HG02885 (cell line): ENCODE results near the gene RAI14.
"Not testable (repeated sequence)": the region's sequence is repeated elsewhere in the genome, so short reads cannot be mapped to it uniquely, and the experiment has no call there.

Experiments used
- ATAC-seq: cut with Tn5 transposase; IDR thresholded peaks from one replicate; pipeline ENCODE4 v1.9.1; 2021; ENCODE audit warnings: mild to moderate bottlenecking; ENCODE audit not compliant: unreplicated experiment, poor library complexity

Gene RAI14

DNA sequence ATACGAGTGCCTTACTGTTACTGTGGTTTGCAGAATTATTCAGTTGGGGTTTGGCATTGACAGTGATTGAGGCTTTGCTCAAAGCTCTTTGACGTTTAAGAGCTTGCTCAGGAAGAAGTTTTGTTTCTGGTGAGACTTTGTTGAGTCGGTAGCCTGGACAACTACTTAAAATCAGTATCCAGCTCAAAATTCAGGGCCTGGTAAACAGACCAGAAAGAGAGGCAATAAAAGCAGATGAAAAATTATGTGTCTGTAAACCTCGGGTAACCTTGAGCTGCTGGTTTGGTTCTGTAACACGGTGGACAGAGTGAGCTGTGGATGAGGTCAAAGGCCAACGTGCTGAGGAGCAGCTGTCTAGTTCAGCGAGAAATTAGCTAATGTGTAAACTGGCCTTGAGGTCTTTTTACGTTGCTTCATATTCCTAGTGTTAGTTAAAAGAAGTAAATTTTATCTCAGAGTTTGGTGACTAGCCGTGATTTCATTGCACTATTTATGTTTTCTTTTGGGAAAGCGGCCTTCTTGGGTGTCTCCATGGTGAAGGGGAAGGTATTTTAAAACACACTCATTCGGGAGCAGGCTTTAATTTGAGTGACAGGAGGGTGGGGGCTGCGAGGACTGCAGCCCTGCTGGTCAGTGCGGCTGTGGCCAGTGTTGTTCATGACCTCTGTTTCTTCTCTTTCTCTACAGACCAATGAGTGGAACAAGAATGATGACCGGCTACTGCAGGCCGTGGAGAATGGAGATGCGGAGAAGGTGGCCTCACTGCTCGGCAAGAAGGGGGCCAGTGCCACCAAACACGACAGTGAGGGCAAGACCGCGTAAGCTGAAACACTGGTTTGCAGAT, 100.9 kb downstream of the RAI14 start:
- ATAC-seq = no peak

DNA sequence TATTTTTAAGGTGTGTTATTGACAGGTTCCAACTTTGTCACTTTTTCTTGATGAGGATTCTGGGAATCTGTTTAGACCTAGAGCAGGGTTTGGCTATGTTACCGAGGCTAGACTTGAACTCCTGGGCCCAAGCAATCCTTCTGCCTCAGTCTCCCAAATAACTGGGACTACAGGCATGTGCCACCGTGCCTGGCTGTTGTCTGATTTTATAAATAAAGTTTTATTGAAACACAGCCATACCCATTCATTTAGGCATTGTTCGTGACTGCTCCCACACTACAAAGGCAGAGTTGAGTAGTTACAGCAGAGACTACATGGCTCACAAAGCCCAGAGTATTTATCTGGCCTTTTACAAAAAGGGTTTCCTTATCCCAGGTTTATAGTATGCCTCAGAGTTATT, 102.4 kb downstream of the RAI14 start:
- no peak for ATAC-seq

DNA sequence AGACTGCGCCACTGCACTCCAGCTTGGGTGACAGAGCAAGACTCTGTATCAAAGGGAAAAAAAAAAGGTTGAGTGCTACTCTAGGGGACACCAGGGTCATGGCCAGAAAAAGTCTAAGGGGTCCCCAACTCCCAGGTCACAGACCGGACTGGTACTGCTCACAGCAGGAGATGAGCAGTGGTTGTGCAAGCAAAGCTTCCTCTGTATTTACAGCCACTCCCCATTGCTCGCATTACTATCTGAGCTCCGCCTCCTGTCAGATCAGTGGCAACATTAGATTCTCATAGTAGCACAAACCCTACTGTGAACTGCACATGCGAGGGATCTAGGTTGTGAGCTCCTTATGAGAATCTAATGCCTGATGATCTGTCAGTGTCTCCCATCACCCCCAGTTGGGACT, 103.1 kb downstream of the RAI14 start:
- not testable (repeated sequence) for ATAC-seq

DNA sequence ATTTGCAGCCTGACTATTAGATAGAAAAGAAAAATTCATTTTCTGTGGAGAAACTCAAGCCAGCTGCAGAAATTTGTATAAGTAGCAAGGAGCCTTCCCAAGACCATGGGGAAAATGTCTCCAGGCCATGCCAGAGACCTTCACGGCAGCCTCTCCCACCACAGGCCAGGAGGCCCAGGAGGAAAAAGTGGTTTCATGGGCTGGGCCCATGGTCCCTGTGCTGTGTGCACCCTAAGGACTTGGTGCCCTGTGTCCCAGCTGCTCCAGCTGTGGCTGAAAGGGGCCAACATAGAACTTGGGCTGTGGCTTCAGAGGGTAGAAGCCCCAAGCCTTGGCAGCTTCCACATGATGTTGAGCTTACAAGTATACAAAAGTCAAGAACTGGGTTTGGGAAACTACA, 109.5 kb downstream of the RAI14 start:
- no peak for ATAC-seq

DNA sequence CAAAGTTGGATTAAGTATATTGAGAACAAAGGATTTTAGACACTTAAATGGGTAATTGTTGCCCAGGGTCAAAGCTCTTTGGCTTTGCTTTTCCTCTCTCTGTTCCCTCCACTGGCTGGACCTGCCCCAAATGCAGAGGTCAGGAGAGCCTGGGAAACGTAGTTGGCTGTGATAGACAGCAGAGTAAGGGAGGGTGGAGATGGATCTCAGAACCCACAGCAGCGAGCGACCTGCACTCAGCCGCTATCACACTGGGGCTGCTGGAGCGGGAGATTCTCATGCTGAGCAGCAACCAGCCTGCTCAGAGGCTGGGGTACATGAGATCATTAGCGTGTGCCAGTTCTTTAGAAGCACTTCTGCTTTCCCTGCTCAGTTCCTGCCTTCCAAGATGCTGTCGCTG, 111.1 kb downstream of the RAI14 start:
- no peak for ATAC-seq

DNA sequence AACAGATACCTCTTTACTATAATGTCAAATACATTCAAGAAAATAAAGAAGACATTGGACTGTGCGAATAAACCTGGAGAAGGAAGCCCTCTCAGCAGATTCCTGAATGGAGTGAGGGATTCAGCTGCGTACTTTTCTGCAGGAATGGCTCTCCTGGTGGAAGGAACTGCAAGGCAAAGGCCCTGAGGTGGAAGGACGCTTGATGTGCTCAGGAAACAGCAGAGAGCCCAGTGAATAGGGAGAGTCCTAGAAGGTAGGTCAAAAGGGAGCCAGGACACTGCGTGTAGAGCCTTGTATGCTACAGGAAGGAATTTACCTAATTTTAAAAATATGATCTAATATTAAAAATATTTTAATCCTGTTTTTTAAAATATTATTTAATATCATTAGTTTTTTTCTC, 114.4 kb downstream of the RAI14 start:
- ATAC-seq = no peak

DNA sequence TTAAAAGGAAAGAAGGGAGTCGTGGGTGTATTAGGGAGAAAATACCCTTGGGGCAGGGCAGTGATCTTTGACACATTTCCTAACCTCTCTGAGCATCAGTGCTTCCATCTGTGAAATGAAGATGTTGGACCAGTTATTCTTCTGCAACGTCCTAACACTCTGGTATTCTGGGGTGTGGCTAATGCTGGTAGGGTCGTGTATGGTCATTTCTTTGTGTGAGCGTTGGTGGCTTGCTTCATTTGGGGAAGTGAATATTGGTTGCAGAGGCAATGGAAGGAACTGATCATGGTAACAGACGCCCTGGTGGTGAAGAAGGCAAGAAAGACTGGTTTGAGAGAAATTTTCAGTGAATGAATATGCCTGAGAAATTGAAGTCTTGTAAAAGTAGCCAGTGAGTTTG, 114.9 kb downstream of the RAI14 start:
- no peak for ATAC-seq

DNA sequence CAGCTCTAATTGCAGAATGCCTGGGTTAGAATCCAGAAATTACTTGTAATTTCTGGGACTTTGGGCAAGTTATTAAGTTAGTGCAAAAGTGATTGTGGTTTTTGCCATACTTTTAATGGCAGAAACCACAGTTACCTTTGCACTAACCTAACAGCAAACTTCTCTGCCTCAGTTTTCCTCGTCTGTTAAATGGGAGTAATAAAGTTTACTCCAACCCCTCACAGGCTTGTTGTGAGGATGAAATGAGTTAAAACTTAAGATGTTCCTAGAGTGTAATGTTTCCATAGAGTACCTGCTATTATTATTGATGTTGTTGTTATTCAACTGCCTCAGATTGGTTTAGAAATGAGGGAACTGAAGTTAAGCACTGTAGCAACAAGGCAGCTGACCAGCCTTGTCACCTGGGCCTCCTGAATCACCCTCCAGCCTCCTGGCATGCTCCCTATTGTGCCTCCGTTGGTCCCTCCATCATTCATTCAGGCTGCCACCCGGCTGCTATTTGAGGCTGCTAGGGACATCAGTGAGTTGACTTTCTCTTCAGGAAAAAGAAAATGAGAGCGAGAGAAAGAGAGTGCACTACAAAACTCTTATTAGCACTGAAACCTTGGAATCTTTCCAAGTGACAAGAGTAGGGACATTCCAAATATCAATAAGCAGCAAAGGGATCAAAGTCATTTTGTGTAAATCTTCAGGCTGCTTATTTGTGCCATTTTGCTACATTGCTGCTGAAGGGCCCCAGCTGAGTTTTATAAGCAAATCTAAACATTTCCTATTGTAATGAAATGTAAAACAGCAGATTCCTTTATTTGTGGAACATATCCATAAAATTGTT, 116.4 kb downstream of the RAI14 start:
- no peak for ATAC-seq

DNA sequence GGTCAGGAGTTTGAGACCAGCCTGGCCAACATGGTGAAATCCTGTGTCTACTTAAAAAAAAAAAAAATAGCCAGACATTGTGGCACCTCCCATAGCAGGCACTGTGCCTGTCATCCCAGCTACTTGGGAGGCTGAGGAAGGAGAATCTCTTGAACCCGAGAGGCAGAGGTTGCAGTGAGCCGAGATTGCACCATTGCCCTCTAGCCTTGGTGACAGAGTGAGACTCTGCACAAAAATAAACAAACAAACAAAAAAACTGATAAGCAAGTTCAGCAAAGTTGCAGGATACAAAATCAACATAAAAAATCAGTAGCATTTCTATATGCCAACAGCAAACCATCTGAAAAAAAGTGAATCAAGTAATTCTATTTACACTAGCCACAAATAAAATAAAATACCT, 118.0 kb downstream of the RAI14 start:
- ATAC-seq = no peak

DNA sequence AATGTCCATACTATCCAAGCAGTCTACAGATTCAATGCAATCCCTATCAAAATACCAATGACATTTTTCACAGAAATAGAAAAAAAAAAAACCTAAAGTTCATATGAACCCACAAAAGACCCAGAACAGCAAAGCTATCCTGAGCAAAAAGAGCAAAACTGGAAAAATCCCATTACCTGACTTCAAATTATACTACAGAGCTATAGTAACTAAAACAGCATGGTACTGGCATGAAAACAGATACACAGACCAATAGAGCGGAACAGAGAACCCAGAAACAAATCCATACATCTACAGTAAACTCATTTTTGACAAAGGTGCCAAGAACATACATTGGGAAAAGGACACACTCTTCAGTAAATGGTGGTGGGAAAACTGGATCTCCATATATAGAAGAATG, 118.5 kb downstream of the RAI14 start:
- not testable (repeated sequence) for ATAC-seq

DNA sequence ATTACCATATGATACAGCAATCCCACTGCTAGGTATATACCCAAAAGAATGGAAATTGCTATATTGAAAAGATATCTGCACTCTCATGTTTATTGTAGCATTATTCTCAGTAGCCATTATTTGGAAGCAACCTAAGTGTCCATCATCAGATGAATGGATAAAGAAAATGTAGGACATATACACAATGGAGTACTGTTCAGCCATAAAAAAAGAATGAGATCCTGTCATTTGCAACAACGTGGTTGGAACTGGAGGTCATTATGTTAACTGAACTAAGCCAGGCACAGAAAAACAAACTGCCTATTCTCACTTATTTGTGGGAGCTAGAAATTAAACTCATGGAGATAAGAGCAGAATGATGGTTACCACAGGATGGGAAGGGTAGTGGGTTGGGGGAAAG, 119.8 kb downstream of the RAI14 start:
- no peak for ATAC-seq

DNA sequence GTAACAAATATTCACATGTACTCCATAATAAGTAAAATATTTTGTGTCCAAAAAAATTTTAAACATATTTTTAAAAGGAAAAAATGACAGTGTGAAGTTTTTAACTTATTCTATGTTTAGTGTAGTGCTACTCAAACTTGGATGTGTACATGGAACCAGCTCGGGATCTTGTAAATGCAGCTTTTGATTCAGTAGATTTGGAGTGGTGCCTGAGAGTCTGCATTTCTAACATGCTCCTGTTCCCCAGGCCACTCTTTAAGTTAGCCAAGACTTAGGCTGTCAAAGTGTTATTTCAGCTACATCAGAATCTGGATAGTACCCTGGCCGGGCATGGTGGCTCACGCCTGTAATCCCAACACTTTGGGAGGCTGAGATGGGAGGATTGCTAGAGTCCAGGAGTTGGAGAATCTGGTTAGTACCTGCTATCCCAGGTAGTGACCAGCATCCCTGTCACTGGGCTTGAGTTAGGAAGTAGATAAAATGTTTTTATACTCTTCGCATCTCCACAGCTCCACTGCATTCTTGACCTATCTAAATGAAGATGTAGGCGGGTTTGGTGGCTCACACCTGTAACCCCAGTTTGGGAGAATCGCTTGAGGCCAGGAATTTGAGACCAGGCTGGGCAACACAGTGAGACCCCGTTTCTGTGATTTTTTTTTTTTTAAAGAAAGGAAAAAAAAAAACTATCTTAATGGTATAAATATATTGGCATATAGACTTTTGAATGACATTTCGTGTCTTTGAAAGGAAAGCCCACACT, 122.1 kb downstream of the RAI14 start:
- ATAC-seq = no peak

DNA sequence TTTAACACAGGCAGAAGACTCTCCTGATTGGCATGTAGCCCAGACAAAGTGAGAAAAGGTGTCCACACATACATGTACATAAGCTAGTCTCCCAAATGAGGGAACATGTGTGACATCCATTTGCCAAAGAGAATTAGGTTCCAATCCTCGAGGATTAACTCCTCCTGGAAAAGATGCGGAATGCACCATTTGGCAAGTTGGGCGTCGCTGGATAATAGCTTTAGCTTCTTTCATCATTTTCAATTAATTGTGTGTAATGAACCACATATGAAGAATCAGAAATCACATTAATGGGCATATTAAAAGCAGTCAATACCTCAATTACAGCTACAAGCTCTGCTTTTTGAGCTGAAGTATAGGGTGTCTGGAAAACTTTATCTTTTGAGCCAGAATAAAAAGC, 127.8 kb downstream of the RAI14 start:
- not testable (repeated sequence) for ATAC-seq

DNA sequence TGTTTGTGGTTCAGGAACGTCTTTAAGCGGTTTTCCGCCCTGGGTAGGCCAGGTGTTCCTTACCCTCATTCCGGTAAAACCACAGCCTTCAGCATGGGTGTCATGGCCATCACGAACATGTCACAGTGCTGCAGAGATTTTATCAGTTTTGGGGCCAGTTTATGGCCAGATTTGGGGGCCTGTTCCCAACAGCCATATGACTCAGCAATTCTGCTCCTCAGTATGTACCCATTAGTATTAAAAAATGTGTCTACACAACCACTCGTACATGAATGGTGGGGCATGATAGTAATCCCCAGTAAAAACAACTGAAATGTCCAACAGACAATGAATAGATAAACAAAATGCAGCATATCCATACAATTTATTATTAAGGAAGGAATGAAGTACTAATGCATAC, 130.9 kb downstream of the RAI14 start:
- ATAC-seq = no peak

DNA sequence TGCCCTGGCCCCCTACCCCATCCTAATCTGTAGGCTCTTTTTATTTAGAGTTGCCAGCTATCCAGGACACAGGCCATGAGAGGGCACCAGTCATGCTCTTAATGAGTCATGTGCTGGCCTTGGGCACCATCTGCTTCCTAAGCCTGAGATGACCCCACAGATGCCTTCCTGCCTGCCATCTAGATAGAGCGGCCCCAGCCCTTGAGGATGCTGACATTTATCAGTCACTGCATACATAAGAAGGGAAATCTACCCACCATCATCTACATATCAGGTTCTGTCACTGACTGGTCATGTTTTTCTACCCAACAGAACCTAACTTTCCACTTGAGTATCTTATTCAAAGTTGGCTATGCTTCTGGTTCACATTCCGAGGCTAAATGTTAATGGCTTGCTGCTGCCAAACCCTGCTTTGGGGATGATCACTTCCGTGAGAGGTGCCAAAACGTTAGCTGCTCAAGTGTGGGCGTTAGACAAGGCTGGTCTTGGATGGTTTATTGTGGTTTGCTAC, 132.9 kb downstream of the RAI14 start:
- no peak for ATAC-seq

DNA sequence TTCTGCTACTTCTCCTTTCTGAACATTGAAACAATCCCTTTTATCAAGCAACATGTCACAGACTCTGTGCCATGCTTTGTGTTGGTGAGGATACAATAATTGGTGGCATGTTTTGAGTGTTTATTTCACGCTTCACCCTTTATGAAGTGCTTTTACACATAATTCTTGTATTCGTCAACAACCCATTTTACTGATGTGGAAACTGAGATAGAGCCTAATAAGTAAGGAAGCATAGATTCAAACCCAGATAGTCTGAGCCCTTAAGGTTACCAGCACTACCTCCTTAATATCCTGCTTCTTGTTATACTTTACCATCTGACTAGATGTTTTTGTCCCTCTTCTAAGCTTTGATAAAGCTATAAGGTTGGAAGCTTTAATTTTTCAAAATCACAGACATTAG, 133.5 kb downstream of the RAI14 start:
- ATAC-seq = no peak

DNA sequence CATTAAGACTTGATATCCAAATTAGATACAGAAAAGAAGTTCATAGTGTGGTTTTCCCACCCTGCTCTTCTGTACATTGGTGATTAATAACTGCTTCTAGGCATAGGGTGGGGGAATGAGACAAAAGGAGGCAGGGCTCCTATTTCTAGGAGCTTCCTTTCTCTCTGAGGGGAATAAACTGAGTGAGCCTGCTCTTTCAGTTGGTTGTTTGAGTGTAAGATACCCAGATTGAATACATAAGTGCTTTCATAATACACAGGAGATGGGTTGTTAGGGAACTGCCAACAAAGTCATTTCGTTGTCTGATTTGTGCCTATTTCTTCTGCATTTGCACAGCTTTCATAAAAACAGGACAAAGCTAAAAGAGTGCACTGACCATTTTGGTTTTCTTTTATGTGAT, 133.9 kb downstream of the RAI14 start:
- ATAC-seq = no peak

DNA sequence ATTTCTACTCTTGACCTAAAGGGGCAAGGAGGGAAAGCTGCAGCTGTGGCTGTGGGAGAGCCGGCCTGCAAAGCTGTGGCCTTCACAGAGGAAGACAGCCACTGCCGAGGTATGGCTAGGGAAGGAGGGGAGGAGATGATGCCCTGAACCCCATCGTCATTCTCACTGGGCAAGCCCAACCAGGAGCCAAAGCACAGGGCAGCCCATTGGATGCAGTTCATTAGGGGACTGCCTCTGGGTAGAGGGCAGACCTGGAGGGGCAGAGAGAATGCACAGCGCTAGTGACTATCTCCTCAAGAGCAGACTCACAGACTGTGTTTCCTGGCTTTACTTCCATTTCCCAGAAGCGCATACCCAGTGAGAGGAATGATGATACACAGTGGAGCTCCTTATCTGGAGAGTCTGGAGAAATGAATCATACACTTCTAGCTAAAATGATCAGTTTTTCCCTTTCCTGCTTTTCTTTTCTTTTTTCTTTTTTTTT, 135.7 kb downstream of the RAI14 start:
- ATAC-seq = no peak

DNA sequence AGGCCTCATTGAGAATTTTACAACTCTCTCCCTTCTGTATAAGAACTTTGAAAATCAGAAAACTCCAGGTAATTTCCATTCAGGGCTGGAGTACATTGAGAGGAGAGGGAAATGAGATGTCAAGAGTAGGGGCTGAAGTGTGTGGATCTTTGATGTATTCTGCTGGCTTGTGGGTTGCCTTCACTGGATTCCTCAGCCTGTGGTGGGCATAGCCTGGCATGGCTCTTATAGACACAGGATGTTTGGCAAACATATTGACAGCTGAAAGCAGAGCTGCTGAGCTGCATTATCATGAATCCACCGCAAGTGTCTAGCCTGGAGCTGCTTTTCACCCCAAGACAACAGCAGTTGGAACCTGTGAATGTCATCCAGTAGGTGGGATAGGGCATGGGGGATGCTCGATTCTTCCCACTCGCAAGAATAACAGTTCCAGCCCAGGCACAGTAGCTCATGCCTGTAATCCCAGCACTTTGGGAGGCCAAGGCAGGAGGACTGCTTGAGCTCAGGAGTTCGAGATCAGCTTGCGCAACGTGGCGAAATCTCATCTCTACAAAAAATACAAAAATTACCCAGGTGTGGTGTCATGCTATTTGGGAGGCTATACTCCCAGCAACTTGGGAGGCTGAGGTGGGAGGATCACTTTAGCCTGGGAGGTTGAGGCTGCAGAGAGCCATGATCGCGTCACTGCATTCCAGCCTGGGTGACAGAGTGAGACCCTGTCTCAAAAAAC, 146.9 kb downstream of the RAI14 start:
- ATAC-seq = no peak
